Body of pancreas (tissue), 4 donors: ENCODE data around the gene PATE1.

Source experiments
- POLR2A ChIP-seq, 3 donors: fragments of 450-650 bp; IDR thresholded peaks; one replicate each; pipeline ENCODE4 v1.6.1; 2016; ENCODE audit warnings: antibody characterized with exemption in 3 of 3, mild to moderate bottlenecking in 2 of 3
- TF ChIP-seq, protein P1 (sequence below), 7 experiments: fragments of 450-650 bp in 4 of 7; fragments of 200-600 bp in 3 of 7; sonication (generic) in 3 of 7; IDR thresholded peaks; one replicate each; pipeline ENCODE4 v1.5.1; 2016 to 2019; ENCODE audit warnings: antibody characterized with exemption in 7 of 7

- TF ChIP-seq, protein P1, sequence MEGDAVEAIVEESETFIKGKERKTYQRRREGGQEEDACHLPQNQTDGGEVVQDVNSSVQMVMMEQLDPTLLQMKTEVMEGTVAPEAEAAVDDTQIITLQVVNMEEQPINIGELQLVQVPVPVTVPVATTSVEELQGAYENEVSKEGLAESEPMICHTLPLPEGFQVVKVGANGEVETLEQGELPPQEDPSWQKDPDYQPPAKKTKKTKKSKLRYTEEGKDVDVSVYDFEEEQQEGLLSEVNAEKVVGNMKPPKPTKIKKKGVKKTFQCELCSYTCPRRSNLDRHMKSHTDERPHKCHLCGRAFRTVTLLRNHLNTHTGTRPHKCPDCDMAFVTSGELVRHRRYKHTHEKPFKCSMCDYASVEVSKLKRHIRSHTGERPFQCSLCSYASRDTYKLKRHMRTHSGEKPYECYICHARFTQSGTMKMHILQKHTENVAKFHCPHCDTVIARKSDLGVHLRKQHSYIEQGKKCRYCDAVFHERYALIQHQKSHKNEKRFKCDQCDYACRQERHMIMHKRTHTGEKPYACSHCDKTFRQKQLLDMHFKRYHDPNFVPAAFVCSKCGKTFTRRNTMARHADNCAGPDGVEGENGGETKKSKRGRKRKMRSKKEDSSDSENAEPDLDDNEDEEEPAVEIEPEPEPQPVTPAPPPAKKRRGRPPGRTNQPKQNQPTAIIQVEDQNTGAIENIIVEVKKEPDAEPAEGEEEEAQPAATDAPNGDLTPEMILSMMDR (IDR thresholded peaks at IDR 0.05): no peak
- TF ChIP-seq POLR2A (IDR thresholded peaks at IDR 0.05): no peak
Observed at GRCh38 chr11:125772834-125773505, 26.9 kb downstream of the PATE1 start.
